ENCODE results near the gene MPV17L.
"Not testable (repeated sequence)": the region's sequence is repeated elsewhere in the genome, so short reads cannot be mapped to it uniquely, and the experiment has no call there.

MPV17L gene

DNA sequence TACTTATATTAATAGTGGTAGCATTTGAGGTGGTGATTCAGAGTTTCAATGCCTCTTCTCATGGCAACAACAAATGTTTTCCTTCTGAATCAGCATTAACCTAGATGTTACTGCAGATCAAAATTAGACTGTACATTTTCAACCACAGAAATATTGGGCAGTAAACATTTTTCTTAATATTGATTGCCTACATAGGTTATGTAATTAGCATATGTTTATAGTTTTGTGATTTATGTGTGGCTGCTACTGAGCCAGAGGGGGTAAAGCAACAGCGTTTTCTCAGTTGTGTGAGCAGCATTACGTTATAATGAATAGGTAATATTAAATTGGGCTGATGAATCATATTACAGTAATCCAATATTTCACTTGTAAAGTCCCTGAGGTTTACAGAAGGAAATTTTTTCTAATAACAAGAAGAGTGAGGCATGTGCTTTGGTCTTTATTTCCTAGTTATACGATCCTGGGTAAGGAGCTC, 20.0 kb downstream of the MPV17L start:
- no peak overlapping the region for H3K4me3 ChIP-seq (ENCODE audit: low read length)
- DNase-seq (ENCODE audit: low read depth) = peak; percentile 29
- TF ChIP-seq, protein P1, sequence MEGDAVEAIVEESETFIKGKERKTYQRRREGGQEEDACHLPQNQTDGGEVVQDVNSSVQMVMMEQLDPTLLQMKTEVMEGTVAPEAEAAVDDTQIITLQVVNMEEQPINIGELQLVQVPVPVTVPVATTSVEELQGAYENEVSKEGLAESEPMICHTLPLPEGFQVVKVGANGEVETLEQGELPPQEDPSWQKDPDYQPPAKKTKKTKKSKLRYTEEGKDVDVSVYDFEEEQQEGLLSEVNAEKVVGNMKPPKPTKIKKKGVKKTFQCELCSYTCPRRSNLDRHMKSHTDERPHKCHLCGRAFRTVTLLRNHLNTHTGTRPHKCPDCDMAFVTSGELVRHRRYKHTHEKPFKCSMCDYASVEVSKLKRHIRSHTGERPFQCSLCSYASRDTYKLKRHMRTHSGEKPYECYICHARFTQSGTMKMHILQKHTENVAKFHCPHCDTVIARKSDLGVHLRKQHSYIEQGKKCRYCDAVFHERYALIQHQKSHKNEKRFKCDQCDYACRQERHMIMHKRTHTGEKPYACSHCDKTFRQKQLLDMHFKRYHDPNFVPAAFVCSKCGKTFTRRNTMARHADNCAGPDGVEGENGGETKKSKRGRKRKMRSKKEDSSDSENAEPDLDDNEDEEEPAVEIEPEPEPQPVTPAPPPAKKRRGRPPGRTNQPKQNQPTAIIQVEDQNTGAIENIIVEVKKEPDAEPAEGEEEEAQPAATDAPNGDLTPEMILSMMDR (conservative IDR thresholded peaks at IDR 0.05; ENCODE audit: low read length) = no peak

DNA sequence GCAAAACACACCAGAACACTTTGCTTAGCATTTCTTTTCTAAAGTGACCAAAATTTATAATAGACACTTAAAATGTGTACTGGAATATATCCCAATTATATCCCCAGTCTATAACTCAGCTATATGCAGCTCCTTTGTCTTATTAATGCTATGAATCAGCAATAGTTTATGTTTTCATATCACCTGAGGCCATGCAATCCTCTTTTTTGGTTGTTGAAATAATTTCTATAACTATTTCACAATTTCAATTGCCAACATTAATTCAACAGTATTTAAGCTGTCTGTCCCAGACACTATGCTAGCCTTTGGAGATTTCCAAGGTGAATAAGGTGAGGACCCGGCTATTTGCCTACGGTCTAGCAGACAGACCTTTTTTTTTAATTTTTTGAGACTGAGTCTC, 21.6 kb downstream of the MPV17L start:
- H3K4me3 ChIP-seq (ENCODE audit: low read length) = no peak overlapping the region
- no peak for DNase-seq (ENCODE audit: low read depth)
- TF ChIP-seq, protein P1 (conservative IDR thresholded peaks at IDR 0.05; ENCODE audit: low read length) = no peak

DNA sequence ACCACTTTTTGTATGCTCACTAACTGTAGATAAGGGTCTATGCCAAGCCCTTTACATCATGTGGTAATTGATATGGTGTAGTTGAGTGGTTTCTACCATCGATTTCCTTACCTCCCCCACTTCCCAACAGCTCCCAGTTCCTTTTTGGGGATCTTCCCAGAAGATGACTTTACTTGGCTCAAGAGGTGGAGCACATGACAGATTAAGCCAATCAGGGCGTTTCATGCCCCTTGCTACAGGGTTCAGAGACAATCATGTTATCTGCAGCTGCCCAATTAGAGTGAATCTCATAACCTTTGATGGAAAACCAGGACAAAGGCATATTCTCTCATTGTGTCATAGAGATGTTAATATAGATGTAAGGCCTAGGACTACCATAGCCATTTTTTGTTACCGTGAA, 22.7 kb downstream of the MPV17L start:
- no peak overlapping the region for H3K4me3 ChIP-seq (ENCODE audit: low read length)
- DNase-seq (ENCODE audit: low read depth) = no peak
- TF ChIP-seq, protein P1 (conservative IDR thresholded peaks at IDR 0.05; ENCODE audit: low read length) = no peak

DNA sequence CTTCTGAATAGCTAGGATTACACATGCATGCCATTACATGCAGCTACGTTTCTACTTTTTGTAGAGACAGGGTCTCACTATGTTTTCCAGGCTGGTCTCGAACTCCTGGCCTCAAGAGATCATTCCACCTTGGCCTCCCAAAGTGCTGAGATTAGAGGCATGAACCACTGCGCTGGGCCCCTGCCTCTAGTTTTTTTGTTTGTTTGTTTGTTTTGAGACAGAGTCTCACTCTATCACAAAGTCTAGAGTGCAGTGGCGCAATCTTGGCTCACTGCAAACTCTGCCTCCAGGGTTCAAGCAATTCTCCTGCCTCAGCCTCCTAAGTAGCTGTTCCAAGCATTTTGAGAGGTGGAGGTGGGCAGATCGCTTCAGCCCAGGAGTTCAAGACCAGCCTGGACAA, 26.1 kb downstream of the MPV17L start:
- not testable (repeated sequence) for H3K4me3 ChIP-seq (ENCODE audit: low read length); DNase-seq (ENCODE audit: low read depth)

DNA sequence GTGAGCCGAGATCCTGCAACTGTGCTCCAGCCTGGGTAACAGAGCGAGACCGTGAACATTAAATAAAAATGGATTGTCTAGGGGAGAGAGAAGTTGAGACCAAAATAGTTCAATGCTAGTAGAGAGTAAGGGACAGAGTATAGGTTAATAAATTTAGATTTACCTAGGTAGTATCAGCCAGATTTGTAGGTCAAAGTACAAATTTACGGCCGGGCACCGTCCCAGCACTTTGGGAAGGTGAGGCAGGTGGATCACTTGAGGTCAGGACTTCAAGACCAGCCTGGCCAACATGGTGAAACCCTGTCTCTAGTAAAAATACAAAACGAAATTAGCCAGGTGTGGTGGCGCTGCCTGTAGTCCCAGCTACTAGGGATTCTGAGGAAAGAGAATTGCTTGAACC, 26.7 kb downstream of the MPV17L start:
- no peak overlapping the region for H3K4me3 ChIP-seq (ENCODE audit: low read length)
- no peak for DNase-seq (ENCODE audit: low read depth)
- TF ChIP-seq, protein P1 (conservative IDR thresholded peaks at IDR 0.05; ENCODE audit: low read length) = no peak

DNA sequence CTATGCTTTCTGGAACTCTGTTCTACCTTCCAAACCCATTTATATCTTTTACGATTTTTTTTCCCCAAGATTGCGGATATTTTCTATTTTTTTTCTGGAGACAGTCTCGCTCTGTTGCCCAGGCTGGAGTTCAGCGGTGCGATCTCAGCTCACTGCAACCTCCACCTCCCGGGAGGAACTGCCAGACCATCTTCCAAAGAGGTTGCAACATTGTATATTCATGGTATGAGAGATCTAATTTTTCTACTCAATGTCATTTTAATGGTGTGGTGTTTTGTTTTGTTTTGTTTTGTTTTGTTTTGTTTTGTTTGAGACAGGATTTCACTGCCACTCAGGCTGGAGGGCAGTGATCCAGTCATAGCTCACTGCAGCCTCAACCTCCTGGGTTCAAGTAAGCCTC, 30.3 kb downstream of the MPV17L start:
- TF ChIP-seq, protein P1 (conservative IDR thresholded peaks at IDR 0.05; ENCODE audit: low read length) = no peak
- DNase-seq (ENCODE audit: low read depth) = no peak
- no peak overlapping the region for H3K4me3 ChIP-seq (ENCODE audit: low read length)

DNA sequence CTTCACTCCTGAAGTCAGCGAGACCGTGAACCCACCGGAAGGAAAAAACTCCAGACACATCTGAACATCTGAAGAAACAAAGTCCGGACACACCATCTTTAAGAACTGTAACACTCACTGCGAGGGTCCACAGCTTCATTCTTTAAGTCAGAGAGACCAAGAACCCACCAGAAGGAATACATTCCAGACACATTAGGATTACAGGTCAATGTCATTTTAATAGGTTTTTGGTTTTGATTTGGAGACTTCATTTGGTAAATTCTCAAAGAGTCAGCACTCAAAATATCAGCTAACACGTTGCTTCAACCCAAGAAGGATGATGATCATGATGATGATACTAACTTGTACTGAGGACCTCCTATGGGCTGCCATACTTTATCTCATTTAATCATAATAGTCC, 31.2 kb downstream of the MPV17L start:
- TF ChIP-seq, protein P1 (conservative IDR thresholded peaks at IDR 0.05; ENCODE audit: low read length) = no peak
- DNase-seq (ENCODE audit: low read depth) = no peak
- no peak overlapping the region for H3K4me3 ChIP-seq (ENCODE audit: low read length)
